Measurements from ENCODE around the gene TNNT1.

The TNNT1 gene

DNA sequence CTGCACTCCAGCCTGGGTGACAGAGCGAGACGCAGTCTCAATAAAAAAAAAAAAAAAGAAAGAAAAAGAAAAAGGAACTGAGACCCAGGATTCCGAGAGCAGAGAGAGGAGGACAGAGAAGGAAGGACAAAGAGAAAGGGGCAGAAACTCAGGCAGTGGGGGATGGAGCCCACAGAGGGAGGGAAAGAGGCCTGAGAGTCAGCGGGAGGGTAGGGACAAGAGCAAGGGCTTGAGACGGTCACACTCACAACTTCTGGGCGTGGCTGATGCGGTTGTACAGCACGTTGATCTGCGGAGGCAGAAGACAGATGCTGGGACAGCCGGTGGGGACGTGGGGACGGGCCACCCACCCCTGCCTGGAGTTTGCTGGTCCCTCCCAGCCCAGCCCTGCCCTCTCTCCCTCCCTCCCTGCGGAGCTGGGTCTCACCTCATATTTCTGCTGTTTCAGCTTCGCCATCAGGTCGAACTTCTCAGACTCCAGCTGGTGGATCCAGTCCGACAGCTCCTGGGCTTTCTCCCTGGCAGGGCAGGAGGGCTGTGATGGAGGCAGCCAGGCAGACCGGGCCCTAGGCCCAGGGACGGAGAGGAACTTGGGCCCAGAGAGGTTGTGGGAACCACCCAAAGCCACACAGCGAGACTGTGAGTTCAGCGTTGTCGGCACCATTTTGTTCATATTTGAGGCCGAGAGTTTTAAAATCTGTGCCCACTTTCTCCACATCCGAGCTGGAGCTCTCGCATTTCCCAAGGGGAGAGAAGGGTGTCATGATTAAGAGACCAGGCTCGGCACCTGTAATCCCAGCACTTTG is 15.2 kb downstream of the TNNT1 start:
- no peak for ATAC-seq
- no peak for TF ChIP-seq RARB (CRISPR knock-in tag; IDR thresholded peaks at IDR 0.05)
- no peak for TF ChIP-seq TCF4 (CRISPR knock-in tag; IDR thresholded peaks at IDR 0.05; ENCODE audit: borderline replicate concordance)
- TF ChIP-seq ZNF565 (CRISPR knock-in tag; conservative IDR thresholded peaks at IDR 0.05; ENCODE audit: low read depth): no peak
- TF ChIP-seq OSR1 (CRISPR knock-in tag; IDR thresholded peaks at IDR 0.05): no peak
- no peak for TF ChIP-seq SNAI2 (CRISPR knock-in tag; IDR thresholded peaks at IDR 0.05)
- TF ChIP-seq BACH2 (CRISPR knock-in tag; IDR thresholded peaks at IDR 0.05; ENCODE audit: borderline replicate concordance): no peak
- no peak for TF ChIP-seq ISL1 (CRISPR knock-in tag; IDR thresholded peaks at IDR 0.05)
- no peak for TF ChIP-seq ARNTL (CRISPR knock-in tag; IDR thresholded peaks at IDR 0.05; ENCODE audit: borderline replicate concordance, low read depth)
- no peak for TF ChIP-seq ZFP3 (CRISPR knock-in tag; IDR thresholded peaks at IDR 0.05)
- TF ChIP-seq, protein P1, sequence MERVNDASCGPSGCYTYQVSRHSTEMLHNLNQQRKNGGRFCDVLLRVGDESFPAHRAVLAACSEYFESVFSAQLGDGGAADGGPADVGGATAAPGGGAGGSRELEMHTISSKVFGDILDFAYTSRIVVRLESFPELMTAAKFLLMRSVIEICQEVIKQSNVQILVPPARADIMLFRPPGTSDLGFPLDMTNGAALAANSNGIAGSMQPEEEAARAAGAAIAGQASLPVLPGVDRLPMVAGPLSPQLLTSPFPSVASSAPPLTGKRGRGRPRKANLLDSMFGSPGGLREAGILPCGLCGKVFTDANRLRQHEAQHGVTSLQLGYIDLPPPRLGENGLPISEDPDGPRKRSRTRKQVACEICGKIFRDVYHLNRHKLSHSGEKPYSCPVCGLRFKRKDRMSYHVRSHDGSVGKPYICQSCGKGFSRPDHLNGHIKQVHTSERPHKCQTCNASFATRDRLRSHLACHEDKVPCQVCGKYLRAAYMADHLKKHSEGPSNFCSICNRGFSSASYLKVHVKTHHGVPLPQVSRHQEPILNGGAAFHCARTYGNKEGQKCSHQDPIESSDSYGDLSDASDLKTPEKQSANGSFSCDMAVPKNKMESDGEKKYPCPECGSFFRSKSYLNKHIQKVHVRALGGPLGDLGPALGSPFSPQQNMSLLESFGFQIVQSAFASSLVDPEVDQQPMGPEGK (CRISPR knock-in tag; IDR thresholded peaks at IDR 0.05; ENCODE audit: borderline replicate concordance): no peak
- TF ChIP-seq, protein P2, sequence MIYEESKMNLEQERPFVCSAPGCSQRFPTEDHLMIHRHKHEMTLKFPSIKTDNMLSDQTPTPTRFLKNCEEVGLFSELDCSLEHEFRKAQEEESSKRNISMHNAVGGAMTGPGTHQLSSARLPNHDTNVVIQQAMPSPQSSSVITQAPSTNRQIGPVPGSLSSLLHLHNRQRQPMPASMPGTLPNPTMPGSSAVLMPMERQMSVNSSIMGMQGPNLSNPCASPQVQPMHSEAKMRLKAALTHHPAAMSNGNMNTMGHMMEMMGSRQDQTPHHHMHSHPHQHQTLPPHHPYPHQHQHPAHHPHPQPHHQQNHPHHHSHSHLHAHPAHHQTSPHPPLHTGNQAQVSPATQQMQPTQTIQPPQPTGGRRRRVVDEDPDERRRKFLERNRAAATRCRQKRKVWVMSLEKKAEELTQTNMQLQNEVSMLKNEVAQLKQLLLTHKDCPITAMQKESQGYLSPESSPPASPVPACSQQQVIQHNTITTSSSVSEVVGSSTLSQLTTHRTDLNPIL (CRISPR knock-in tag; IDR thresholded peaks at IDR 0.05; ENCODE audit: low read depth): no peak
- TF ChIP-seq, protein P3, sequence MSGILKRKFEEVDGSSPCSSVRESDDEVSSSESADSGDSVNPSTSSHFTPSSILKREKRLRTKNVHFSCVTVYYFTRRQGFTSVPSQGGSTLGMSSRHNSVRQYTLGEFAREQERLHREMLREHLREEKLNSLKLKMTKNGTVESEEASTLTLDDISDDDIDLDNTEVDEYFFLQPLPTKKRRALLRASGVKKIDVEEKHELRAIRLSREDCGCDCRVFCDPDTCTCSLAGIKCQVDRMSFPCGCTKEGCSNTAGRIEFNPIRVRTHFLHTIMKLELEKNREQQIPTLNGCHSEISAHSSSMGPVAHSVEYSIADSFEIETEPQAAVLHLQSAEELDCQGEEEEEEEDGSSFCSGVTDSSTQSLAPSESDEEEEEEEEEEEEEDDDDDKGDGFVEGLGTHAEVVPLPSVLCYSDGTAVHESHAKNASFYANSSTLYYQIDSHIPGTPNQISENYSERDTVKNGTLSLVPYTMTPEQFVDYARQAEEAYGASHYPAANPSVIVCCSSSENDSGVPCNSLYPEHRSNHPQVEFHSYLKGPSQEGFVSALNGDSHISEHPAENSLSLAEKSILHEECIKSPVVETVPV (CRISPR knock-in tag; IDR thresholded peaks at IDR 0.05): no peak
- TF ChIP-seq TOX (CRISPR knock-in tag; IDR thresholded peaks at IDR 0.05; ENCODE audit: borderline replicate concordance): no peak
- TF ChIP-seq GLIS3 (CRISPR knock-in tag; IDR thresholded peaks at IDR 0.05): no peak
- TF ChIP-seq, protein P4, sequence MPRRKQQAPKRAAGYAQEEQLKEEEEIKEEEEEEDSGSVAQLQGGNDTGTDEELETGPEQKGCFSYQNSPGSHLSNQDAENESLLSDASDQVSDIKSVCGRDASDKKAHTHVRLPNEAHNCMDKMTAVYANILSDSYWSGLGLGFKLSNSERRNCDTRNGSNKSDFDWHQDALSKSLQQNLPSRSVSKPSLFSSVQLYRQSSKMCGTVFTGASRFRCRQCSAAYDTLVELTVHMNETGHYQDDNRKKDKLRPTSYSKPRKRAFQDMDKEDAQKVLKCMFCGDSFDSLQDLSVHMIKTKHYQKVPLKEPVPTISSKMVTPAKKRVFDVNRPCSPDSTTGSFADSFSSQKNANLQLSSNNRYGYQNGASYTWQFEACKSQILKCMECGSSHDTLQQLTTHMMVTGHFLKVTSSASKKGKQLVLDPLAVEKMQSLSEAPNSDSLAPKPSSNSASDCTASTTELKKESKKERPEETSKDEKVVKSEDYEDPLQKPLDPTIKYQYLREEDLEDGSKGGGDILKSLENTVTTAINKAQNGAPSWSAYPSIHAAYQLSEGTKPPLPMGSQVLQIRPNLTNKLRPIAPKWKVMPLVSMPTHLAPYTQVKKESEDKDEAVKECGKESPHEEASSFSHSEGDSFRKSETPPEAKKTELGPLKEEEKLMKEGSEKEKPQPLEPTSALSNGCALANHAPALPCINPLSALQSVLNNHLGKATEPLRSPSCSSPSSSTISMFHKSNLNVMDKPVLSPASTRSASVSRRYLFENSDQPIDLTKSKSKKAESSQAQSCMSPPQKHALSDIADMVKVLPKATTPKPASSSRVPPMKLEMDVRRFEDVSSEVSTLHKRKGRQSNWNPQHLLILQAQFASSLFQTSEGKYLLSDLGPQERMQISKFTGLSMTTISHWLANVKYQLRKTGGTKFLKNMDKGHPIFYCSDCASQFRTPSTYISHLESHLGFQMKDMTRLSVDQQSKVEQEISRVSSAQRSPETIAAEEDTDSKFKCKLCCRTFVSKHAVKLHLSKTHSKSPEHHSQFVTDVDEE (CRISPR knock-in tag; IDR thresholded peaks at IDR 0.05): no peak
- TF ChIP-seq, protein P5, sequence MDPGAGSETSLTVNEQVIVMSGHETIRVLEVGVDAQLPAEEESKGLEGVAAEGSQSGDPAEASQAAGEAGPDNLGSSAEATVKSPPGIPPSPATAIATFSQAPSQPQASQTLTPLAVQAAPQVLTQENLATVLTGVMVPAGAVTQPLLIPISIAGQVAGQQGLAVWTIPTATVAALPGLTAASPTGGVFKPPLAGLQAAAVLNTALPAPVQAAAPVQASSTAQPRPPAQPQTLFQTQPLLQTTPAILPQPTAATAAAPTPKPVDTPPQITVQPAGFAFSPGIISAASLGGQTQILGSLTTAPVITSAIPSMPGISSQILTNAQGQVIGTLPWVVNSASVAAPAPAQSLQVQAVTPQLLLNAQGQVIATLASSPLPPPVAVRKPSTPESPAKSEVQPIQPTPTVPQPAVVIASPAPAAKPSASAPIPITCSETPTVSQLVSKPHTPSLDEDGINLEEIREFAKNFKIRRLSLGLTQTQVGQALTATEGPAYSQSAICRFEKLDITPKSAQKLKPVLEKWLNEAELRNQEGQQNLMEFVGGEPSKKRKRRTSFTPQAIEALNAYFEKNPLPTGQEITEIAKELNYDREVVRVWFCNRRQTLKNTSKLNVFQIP (CRISPR knock-in tag; IDR thresholded peaks at IDR 0.05; ENCODE audit: borderline replicate concordance, low read depth): no peak

DNA sequence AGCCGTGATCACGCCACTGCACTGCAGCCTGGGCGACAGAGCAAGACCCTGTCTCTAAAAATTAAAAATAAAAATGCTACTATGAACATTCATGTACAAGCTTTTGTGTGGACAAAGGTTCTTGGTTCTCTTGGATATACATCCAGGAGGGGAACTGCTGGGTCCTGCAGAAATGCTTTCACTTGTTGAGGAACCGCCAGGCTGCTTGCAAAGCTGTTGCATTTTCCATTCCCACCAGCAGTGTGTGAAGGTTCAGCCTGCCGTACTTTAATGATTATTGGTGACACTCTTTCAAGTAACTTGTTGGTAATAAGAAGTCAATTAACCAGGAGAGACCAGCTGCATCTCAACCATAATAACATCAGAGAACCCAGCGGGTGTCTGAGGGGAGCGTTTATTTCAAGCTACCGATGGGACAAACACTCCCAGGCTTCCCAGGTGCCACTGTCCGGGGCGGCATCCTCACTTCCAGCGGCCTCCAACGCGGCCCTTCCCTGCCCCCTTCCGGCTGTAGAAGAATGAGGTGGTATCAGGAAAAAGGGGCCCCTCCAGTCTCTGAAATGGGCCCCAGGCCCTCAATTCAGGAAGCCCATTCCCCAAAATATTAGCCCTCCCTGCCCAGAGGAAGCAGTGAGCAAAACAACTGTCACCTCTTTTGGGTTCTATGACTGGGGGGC is 16.4 kb downstream of the TNNT1 start:
- ATAC-seq: peak; percentile 71
- TF ChIP-seq OSR1 (CRISPR knock-in tag; IDR thresholded peaks at IDR 0.05) (no peak), PPARA (CRISPR knock-in tag; IDR thresholded peaks at IDR 0.05; ENCODE audit: borderline replicate concordance) (no peak), ISL1 (CRISPR knock-in tag; IDR thresholded peaks at IDR 0.05) (no peak), CSDC2 (CRISPR knock-in tag; IDR thresholded peaks at IDR 0.05) (no peak), GLIS3 (CRISPR knock-in tag; IDR thresholded peaks at IDR 0.05) (no peak), ZNF565 (CRISPR knock-in tag; conservative IDR thresholded peaks at IDR 0.05; ENCODE audit: low read depth) (no peak), ZNF8 (CRISPR knock-in tag; IDR thresholded peaks at IDR 0.05) (no peak), ZFP30 (CRISPR knock-in tag; IDR thresholded peaks at IDR 0.05) (no peak)
- TF ChIP-seq, protein P1 (CRISPR knock-in tag; IDR thresholded peaks at IDR 0.05; ENCODE audit: borderline replicate concordance): no peak
- TF ChIP-seq, protein P2 (CRISPR knock-in tag; IDR thresholded peaks at IDR 0.05; ENCODE audit: low read depth): no peak
- TF ChIP-seq, protein P3 (CRISPR knock-in tag; IDR thresholded peaks at IDR 0.05): no peak
- TF ChIP-seq, protein P5 (CRISPR knock-in tag; IDR thresholded peaks at IDR 0.05; ENCODE audit: borderline replicate concordance, low read depth): no peak

Data from SK-N-SH treated with all-trans-retinoic acid at 6 μM for 48 hours (cell line).